Measurements from ENCODE around the gene BSND. TPM values are rescaled to one million over a fixed set of nuclear protein-coding genes. Genes with fewer than 3 reads are reported as not detected.

BSND gene
- total and polyA plus RNA-seq, 9 of the 15 experiments (the other 6 are each of a cell fraction or from before 2014, with no cell fraction given) = not detected

- peak in 1 of 2 experiments; percentile 67; a peak in 2 of 4 replicates for TF ChIP-seq ZNF639 (CRISPR knock-in tag; conservative IDR thresholded peaks at IDR 0.05 in 1 of 2, IDR thresholded peaks at IDR 0.05 in 1 of 2)
- peak; percentile 45; the same call in 1 of the 2 replicates for TF ChIP-seq ZKSCAN8 (CRISPR knock-in tag; IDR thresholded peaks at IDR 0.05)
- no peak for TF ChIP-seq ZNF77 (CRISPR knock-in tag; IDR thresholded peaks at IDR 0.05)
- TF ChIP-seq COPS2 (conservative IDR thresholded peaks at IDR 0.05) = no peak
- TF ChIP-seq ZNF239 (CRISPR knock-in tag; IDR thresholded peaks at IDR 0.05) = peak; percentile 62
- TF ChIP-seq TEAD1 (CRISPR knock-in tag; IDR thresholded peaks at IDR 0.05) = peak in 1 of 2 experiments; percentile 44; a peak in 1 of 4 replicates
- TF ChIP-seq, protein P1, sequence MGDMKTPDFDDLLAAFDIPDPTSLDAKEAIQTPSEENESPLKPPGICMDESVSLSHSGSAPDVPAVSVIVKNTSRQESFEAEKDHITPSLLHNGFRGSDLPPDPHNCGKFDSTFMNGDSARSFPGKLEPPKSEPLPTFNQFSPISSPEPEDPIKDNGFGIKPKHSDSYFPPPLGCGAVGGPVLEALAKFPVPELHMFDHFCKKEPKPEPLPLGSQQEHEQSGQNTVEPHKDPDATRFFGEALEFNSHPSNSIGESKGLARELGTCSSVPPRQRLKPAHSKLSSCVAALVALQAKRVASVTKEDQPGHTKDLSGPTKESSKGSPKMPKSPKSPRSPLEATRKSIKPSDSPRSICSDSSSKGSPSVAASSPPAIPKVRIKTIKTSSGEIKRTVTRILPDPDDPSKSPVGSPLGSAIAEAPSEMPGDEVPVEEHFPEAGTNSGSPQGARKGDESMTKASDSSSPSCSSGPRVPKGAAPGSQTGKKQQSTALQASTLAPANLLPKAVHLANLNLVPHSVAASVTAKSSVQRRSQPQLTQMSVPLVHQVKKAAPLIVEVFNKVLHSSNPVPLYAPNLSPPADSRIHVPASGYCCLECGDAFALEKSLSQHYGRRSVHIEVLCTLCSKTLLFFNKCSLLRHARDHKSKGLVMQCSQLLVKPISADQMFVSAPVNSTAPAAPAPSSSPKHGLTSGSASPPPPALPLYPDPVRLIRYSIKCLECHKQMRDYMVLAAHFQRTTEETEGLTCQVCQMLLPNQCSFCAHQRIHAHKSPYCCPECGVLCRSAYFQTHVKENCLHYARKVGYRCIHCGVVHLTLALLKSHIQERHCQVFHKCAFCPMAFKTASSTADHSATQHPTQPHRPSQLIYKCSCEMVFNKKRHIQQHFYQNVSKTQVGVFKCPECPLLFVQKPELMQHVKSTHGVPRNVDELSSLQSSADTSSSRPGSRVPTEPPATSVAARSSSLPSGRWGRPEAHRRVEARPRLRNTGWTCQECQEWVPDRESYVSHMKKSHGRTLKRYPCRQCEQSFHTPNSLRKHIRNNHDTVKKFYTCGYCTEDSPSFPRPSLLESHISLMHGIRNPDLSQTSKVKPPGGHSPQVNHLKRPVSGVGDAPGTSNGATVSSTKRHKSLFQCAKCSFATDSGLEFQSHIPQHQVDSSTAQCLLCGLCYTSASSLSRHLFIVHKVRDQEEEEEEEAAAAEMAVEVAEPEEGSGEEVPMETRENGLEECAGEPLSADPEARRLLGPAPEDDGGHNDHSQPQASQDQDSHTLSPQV (IDR thresholded peaks at IDR 0.05) = peak; percentile 85
- peak; percentile 80; the same call in 1 of the 2 replicates for TF ChIP-seq PTRF (tag; IDR thresholded peaks at IDR 0.05)
- TF ChIP-seq, protein P2, sequence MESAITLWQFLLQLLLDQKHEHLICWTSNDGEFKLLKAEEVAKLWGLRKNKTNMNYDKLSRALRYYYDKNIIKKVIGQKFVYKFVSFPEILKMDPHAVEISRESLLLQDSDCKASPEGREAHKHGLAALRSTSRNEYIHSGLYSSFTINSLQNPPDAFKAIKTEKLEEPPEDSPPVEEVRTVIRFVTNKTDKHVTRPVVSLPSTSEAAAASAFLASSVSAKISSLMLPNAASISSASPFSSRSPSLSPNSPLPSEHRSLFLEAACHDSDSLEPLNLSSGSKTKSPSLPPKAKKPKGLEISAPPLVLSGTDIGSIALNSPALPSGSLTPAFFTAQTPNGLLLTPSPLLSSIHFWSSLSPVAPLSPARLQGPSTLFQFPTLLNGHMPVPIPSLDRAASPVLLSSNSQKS (CRISPR knock-in tag; IDR thresholded peaks at IDR 0.05) = 0 out of 2 replicates have a peak, but pooled peaks have one; percentile 27
- no peak for TF ChIP-seq POLR2B (IDR thresholded peaks at IDR 0.05; ENCODE audit: low read depth, partially characterized antibody)
- TF ChIP-seq SMAD4 (CRISPR knock-in tag; conservative IDR thresholded peaks at IDR 0.05) = peak; percentile 86
- no peak for TF ChIP-seq SRF (CRISPR knock-in tag; IDR thresholded peaks at IDR 0.05)
- TF ChIP-seq GATA2 (CRISPR knock-in tag; IDR thresholded peaks at IDR 0.05) = no peak
- TF ChIP-seq, protein P3, sequence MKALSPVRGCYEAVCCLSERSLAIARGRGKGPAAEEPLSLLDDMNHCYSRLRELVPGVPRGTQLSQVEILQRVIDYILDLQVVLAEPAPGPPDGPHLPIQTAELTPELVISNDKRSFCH (CRISPR knock-in tag; IDR thresholded peaks at IDR 0.05) = no peak
- TF ChIP-seq, protein P3 (tag; IDR thresholded peaks at IDR 0.05) = peak; percentile 88
- peak; percentile 60; the same call in 1 of the 2 replicates for TF ChIP-seq ELF4 (CRISPR knock-in tag; IDR thresholded peaks at IDR 0.05)
- TF ChIP-seq, protein P4, sequence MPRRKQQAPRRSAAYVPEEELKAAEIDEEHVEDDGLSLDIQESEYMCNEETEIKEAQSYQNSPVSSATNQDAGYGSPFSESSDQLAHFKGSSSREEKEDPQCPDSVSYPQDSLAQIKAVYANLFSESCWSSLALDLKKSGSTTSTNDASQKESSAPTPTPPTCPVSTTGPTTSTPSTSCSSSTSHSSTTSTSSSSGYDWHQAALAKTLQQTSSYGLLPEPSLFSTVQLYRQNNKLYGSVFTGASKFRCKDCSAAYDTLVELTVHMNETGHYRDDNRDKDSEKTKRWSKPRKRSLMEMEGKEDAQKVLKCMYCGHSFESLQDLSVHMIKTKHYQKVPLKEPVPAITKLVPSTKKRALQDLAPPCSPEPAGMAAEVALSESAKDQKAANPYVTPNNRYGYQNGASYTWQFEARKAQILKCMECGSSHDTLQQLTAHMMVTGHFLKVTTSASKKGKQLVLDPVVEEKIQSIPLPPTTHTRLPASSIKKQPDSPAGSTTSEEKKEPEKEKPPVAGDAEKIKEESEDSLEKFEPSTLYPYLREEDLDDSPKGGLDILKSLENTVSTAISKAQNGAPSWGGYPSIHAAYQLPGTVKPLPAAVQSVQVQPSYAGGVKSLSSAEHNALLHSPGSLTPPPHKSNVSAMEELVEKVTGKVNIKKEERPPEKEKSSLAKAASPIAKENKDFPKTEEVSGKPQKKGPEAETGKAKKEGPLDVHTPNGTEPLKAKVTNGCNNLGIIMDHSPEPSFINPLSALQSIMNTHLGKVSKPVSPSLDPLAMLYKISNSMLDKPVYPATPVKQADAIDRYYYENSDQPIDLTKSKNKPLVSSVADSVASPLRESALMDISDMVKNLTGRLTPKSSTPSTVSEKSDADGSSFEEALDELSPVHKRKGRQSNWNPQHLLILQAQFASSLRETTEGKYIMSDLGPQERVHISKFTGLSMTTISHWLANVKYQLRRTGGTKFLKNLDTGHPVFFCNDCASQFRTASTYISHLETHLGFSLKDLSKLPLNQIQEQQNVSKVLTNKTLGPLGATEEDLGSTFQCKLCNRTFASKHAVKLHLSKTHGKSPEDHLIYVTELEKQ (CRISPR knock-in tag; IDR thresholded peaks at IDR 0.05) = peak; percentile 69
Observed at GRCh38 chr1:54951810-54952226, 46.9 kb upstream of the BSND start (continued).
